ENCODE data around the gene POLA2. TPM values are rescaled to one million over a fixed set of nuclear protein-coding genes. Genes with fewer than 3 reads are reported as not detected.

Gene POLA2
- total RNA-seq, 2 donors from 2014 or later: 5.6 to 13.5 TPM

GRCh38 chr11:65334696-65335295 lies 73.0 kb downstream of the POLA2 start:
- peaks cover 8 to 27% of the 10 kb centered on the region in 2 donors for H3K4me1 ChIP-seq (ENCODE audit: control insufficient read depth in 1 of 2, low read depth in 2 of 2)
- no peaks in the 10 kb centered on the region for H3K27me3 ChIP-seq (replicated peaks; ENCODE audit: insufficient read depth)

GRCh38 chr11:65338676-65339075 lies 76.9 kb downstream of the POLA2 start:
- H3K36me3 ChIP-seq: peaks cover 38% of the 10 kb centered on the region
- H3K4me3 ChIP-seq: no peak overlapping the region
- no peak overlapping the region for H3K27ac ChIP-seq
- TF ChIP-seq CTCF (IDR thresholded peaks at IDR 0.05): no peak
- H3K27me3 ChIP-seq (replicated peaks; ENCODE audit: insufficient read depth): no peaks in the 10 kb centered on the region
- peaks cover 8 to 27% of the 10 kb centered on the region in 2 donors for H3K4me1 ChIP-seq (ENCODE audit: control insufficient read depth in 1 of 2, low read depth in 2 of 2)
- H3K9me3 ChIP-seq: no peaks in the 10 kb centered on the region
- no peak for DNase-seq (ENCODE audit: low spot score)
- ATAC-seq (ENCODE audit: insufficient number of reproducible peaks, low FRiP score, low read depth): no peak

More at GRCh38 chr11:65334696-65335295, 73.0 kb downstream of the POLA2 start:
- no peak for TF ChIP-seq CTCF (IDR thresholded peaks at IDR 0.05)
- Histone ChIP-seq H3K9me3 (no peaks in the 10 kb centered on the region), H3K36me3 (peaks cover 4% of the 10 kb centered on the region), H3K27ac (no peak overlapping the region), H3K4me3 (peak overlapping the region; percentile 83)
- DNase-seq (ENCODE audit: low spot score) (no peak), ATAC-seq (ENCODE audit: insufficient number of reproducible peaks, low FRiP score, low read depth) (no peak)

GRCh38 chr11:65340226-65340625 lies 78.5 kb downstream of the POLA2 start:
- Histone ChIP-seq H3K27ac (no peak overlapping the region), H3K4me1 (ENCODE audit: control insufficient read depth in 1 of 2, low read depth in 2 of 2) (peaks cover 5 to 17% of the 10 kb centered on the region in 2 donors), H3K36me3 (peaks cover 53% of the 10 kb centered on the region), H3K27me3 (replicated peaks; ENCODE audit: insufficient read depth) (no peaks in the 10 kb centered on the region), H3K4me3 (no peak overlapping the region), H3K9me3 (no peaks in the 10 kb centered on the region)
- TF ChIP-seq CTCF (IDR thresholded peaks at IDR 0.05): no peak
- DNase-seq (ENCODE audit: low spot score) (no peak), ATAC-seq (ENCODE audit: insufficient number of reproducible peaks, low FRiP score, low read depth) (no peak)

GRCh38 chr11:65341856-65342255 lies 80.1 kb downstream of the POLA2 start:
- Histone ChIP-seq H3K27me3 (replicated peaks; ENCODE audit: insufficient read depth) (no peaks in the 10 kb centered on the region), H3K36me3 (peaks cover 70% of the 10 kb centered on the region), H3K9me3 (no peaks in the 10 kb centered on the region), H3K4me1 (ENCODE audit: control insufficient read depth in 1 of 2, low read depth in 2 of 2) (peaks cover 0 to 7% of the 10 kb centered on the region in 2 donors), H3K27ac (no peak overlapping the region), H3K4me3 (no peak overlapping the region)
- DNase-seq (ENCODE audit: low spot score): no peak
- TF ChIP-seq CTCF (IDR thresholded peaks at IDR 0.05): no peak
- no peak for ATAC-seq (ENCODE audit: insufficient number of reproducible peaks, low FRiP score, low read depth)

Other genes with a start within 250 kb of the POLA2 start
- 100 to 1,000 TPM in 1 of 2 donors, 10 to 100 TPM in 1; 85.5 to 197 TPM for gene ARL2, start 247.8 kb upstream of the POLA2 start, total RNA-seq
- gene SNX15, start 234.5 kb upstream of the POLA2 start, total RNA-seq: 10 to 100 TPM; 20.7 to 22.7 TPM
- 10 to 100 TPM in 1 of 2 donors, 1 to 10 TPM in 1; 4.7 to 18.0 TPM for gene SAC3D1, start 220.8 kb upstream of the POLA2 start, total RNA-seq
- gene NAALADL1, start 203.4 kb upstream of the POLA2 start, total RNA-seq: 10 to 100 TPM; 25.8 to 47.1 TPM
- 1 to 10 TPM in 1 of 2 donors, under 1 TPM in 1; 0.54 to 5.3 TPM for gene CDCA5, start 177.9 kb upstream of the POLA2 start, total RNA-seq
- gene ZFPL1, start 177.7 kb upstream of the POLA2 start, total RNA-seq: 10 to 100 TPM; 36.0 to 51.2 TPM
- 100 to 1,000 TPM; 333 to 498 TPM for gene VPS51, start 165.7 kb upstream of the POLA2 start, total RNA-seq
- 10 to 100 TPM in 1 of 2 donors, 1 to 10 TPM in 1; 2.5 to 49.0 TPM for gene TM7SF2, start 150.1 kb upstream of the POLA2 start, total RNA-seq
- 10 to 100 TPM; 10.0 to 13.8 TPM for gene ZNHIT2, start 144.3 kb upstream of the POLA2 start, total RNA-seq
- 100 to 1,000 TPM; 365 to 553 TPM for gene FAU, start 139.8 kb upstream of the POLA2 start, total RNA-seq
- 10 to 100 TPM; 44.6 to 61.1 TPM for gene MRPL49, start 139.6 kb upstream of the POLA2 start, total RNA-seq
- 10 to 100 TPM; 73.1 to 78.0 TPM for gene SYVN1, start 127.4 kb upstream of the POLA2 start, total RNA-seq
- gene SPDYC, start 91.7 kb upstream of the POLA2 start, total RNA-seq: not detected
- gene CAPN1, start 80.0 kb upstream of the POLA2 start, total RNA-seq: 100 to 1,000 TPM; 168 to 203 TPM
- 10 to 100 TPM in 1 of 2 donors, 1 to 10 TPM in 1; 8.5 to 18.7 TPM for gene CDC42EP2, start 52.9 kb downstream of the POLA2 start, total RNA-seq
- gene DPF2, start 71.9 kb downstream of the POLA2 start, total RNA-seq: 10 to 100 TPM; 33.3 to 49.4 TPM
- gene TIGD3, start 92.8 kb downstream of the POLA2 start, total RNA-seq: not detected
- 10 to 100 TPM; 19.0 to 26.7 TPM for gene SLC25A45, start 120.7 kb downstream of the POLA2 start, total RNA-seq
- gene FRMD8, start 124.7 kb downstream of the POLA2 start, total RNA-seq: 10 to 100 TPM; 45.2 to 45.9 TPM
- gene NEAT1, start 160.8 kb downstream of the POLA2 start, total RNA-seq: 1,000 to 10,000 TPM in 1 of 2 donors, 100 to 1,000 TPM in 1; 848 to 1,659 TPM
- gene MALAT1, start 237.1 kb downstream of the POLA2 start, total RNA-seq: over 10,000 TPM; 20,776 to 38,952 TPM

Data from thoracic aorta (tissue), 2 donors.